Measurements from ENCODE around the gene NRN1. TPM values are rescaled to one million over a fixed set of nuclear protein-coding genes. Genes with fewer than 3 reads are reported as not detected.

Gene NRN1
- total and polyA plus RNA-seq, 11 donors, result 8.3 to 21.0 (median 12.5) TPM

GRCh38 chr6:5999688-6000608, 6.8 kb downstream of the NRN1 start:
- 22 to 32% (median 31%) methylated on average over 34 of the region's 34 CpGs for WGBS, 4 donors
- H3K9me3 ChIP-seq, result no peaks in the 10 kb centered on the region
- TF ChIP-seq POLR2A (IDR thresholded peaks at IDR 0.05) (no peak), CTCF (IDR thresholded peaks at IDR 0.05) (no peak)
- H3K27me3 ChIP-seq, result peaks cover 66 to 100% (median 98%) of the 10 kb centered on the region in 9 donors
- ATAC-seq, result no peak
- H3K36me3 ChIP-seq, result no peaks in the 10 kb centered on the region
- peak overlapping the region; percentile 1 to 67 (median 38) for H3K4me3 ChIP-seq
- H3K4me1 ChIP-seq, result peaks cover 0 to 79% (median 46%) of the 10 kb centered on the region in 12 donors
- intact Hi-C loops (cut with DNase I), result loop anchor here in 6 of 10 donors (5.0 to 10.0 kb wide), 3 partner anchors 525 to 535 kb away; no protein-coding TSS in a partner anchor
- DNase-seq, result peak in 1 of 5 donors; percentile 68
- peak overlapping the region; percentile 55 to 91 (median 76) for H3K27ac ChIP-seq

GRCh38 chr6:5998711-5999687, 7.7 kb downstream of the NRN1 start:
- DNase-seq (peak; percentile 51 to 81 (median 59)), ATAC-seq (peak in 2 of 4 donors; percentile 32 to 40)
- H3K4me3 ChIP-seq, result peak overlapping the region; percentile 1 to 67 (median 38)
- H3K27ac ChIP-seq, result peak overlapping the region; percentile 55 to 91 (median 76)
- WGBS, 4 donors, result 3 to 8% (median 5%) methylated on average over 56 to 60 of the region's 60 CpGs
- no peaks in the 10 kb centered on the region for H3K36me3 ChIP-seq
- H3K9me3 ChIP-seq, result no peaks in the 10 kb centered on the region
- TF ChIP-seq POLR2A (IDR thresholded peaks at IDR 0.05) (no peak), CTCF (IDR thresholded peaks at IDR 0.05) (peak in 8 of 12 donors; percentile 12 to 40 (median 22))
- H3K4me1 ChIP-seq, result peaks cover 0 to 82% (median 46%) of the 10 kb centered on the region in 12 donors
- H3K27me3 ChIP-seq, result peaks cover 62 to 100% (median 98%) of the 10 kb centered on the region in 9 donors
- intact Hi-C loops (cut with DNase I), result loop anchor here in 5 of 10 donors (5.0 to 10.0 kb wide), 3 partner anchors 524 to 534 kb away; no protein-coding TSS in a partner anchor

GRCh38 chr6:5998236-5998635, 8.5 kb downstream of the NRN1 start:
- H3K27me3 ChIP-seq, result peaks cover 61 to 100% (median 98%) of the 10 kb centered on the region in 9 donors
- intact Hi-C loops (cut with DNase I), result loop anchor here in 5 of 10 donors (5.0 to 10.0 kb wide), 3 partner anchors 523 to 533 kb away; no protein-coding TSS in a partner anchor
- no peak for TF ChIP-seq POLR2A (IDR thresholded peaks at IDR 0.05)
- no peak for TF ChIP-seq CTCF (IDR thresholded peaks at IDR 0.05)

More at GRCh38 chr6:5998236-5998635, 8.5 kb downstream of the NRN1 start:
- Histone ChIP-seq H3K4me3 (peak overlapping the region in 11 of 12 donors; percentile 1 to 71 (median 38)), H3K36me3 (no peaks in the 10 kb centered on the region), H3K4me1 (peaks cover 0 to 76% (median 43%) of the 10 kb centered on the region in 12 donors), H3K9me3 (no peaks in the 10 kb centered on the region), H3K27ac (peak overlapping the region; percentile 42 to 91 (median 76))
- no peak for ATAC-seq
- DNase-seq, result no peak
- WGBS, 4 donors, result 18 to 26% (median 21%) methylated on average over 9 of the region's 9 CpGs

Measured in heart left ventricle (tissue), 16 donors.